Endothelial cell of umbilical vein (primary cell): ENCODE results near the gene CTTNBP2. TPM values are rescaled to one million over a fixed set of nuclear protein-coding genes. Genes with fewer than 3 reads are reported as not detected.

Experiments used
- BruUV-seq: library from RNA; stranded (reverse); fragments of 400-500 nt; replicated peaks from 2 replicates; lab custom pipeline; 2021; lab: Mats Ljungman, UMichigan
- CTCF ChIA-PET: fragments of 300-600, 350-600 bp; sonication (Branson Sonifier 250); formaldehyde crosslinking; loops from one replicate; lab custom pipeline; 2021; ENCODE audit warnings: antibody characterized with exemption, inconsistent platforms; lab: Charles Lee
- POLR2A ChIA-PET: fragments of 300-600, 350-600 bp; sonication (Branson Sonifier 250); formaldehyde crosslinking; loops from one replicate; lab custom pipeline; 2021; ENCODE audit warnings: antibody characterized with exemption, inconsistent platforms; lab: Charles Lee
- DNase-seq: peaks from one replicate; pipeline ENCODE4 v3.0.0-alpha.2; 2011; ENCODE audit warnings: low read depth, low spot score
- FAIRE-seq: peaks from 2 replicates; lab custom pipeline; 2011; peaks lifted over from hg19 to GRCh38; lab: Jason Lieb, UNC
- H2AFZ ChIP-seq: 2 replicates; pipeline ENCODE4 v1.6.0; 2012; ENCODE audit warnings: low read depth, low read length, control low read depth, inconsistent platforms
- H3K27ac ChIP-seq: 2 replicates; pipeline ENCODE4 v1.5.1; 2011; ENCODE audit warnings: low read depth, mild to moderate bottlenecking, control low read depth, low read length, moderate library complexity; ENCODE audit not compliant: insufficient read depth
- H3K27me3 ChIP-seq, 2 experiments: 2 replicates each; pipeline versions ENCODE4 v1.6.0 to v1.6.1; 2011; ENCODE audit warnings: low read length in 2 of 2, mixed read lengths in 1 of 2; ENCODE audit not compliant: control insufficient read depth in 2 of 2, insufficient read depth in 2 of 2
- H3K36me3 ChIP-seq, 2 experiments: 2 replicates in 1 of 2; 3 replicates in 1 of 2; pipeline ENCODE4 v1.5.1; 2011; ENCODE audit warnings: low read length in 2 of 2, mild to moderate bottlenecking in 1 of 2, moderate library complexity in 1 of 2; ENCODE audit not compliant: control insufficient read depth in 2 of 2, insufficient read depth in 2 of 2; ENCODE audit errors: extremely low read depth in 1 of 2
- H3K4me1 ChIP-seq: 3 replicates; pipeline ENCODE4 v1.5.1; 2011; ENCODE audit warnings: mild to moderate bottlenecking, low read length; ENCODE audit not compliant: control insufficient read depth, insufficient read depth; ENCODE audit errors: extremely low read depth
- H3K4me2 ChIP-seq: 2 replicates; pipeline ENCODE4 v1.6.1; 2011; ENCODE audit warnings: low read length, control low read depth, mixed read lengths; ENCODE audit not compliant: insufficient read depth
- H3K4me3 ChIP-seq, 3 experiments: fragments of 200-600 bp in 1 of 3; sonication (generic), shearing (Covaris generic) in 1 of 3; replicated peaks in 1 of 3; 2 replicates each; pipeline ENCODE4 v1.5.1; 2011 to 2016; ENCODE audit warnings: control low read depth in 3 of 3, low read length in 3 of 3, mild to moderate bottlenecking in 2 of 3, inconsistent platforms in 1 of 3, low read depth in 1 of 3, moderate library complexity in 1 of 3; ENCODE audit not compliant: insufficient read depth in 1 of 3
- H3K79me2 ChIP-seq: 2 replicates; pipeline ENCODE4 v1.6.0; 2012; ENCODE audit warnings: low read length, inconsistent platforms; ENCODE audit not compliant: control insufficient read depth, insufficient read depth
- H3K9ac ChIP-seq: replicated peaks from 2 replicates; pipeline ENCODE3; 2011; ENCODE audit warnings: low read length, control low read depth; ENCODE audit not compliant: insufficient read depth; ENCODE audit errors: extremely low read depth
- H3K9me1 ChIP-seq: replicated peaks from 3 replicates; pipeline ENCODE4 v1.6.0; 2011; ENCODE audit warnings: mild to moderate bottlenecking, low read length; ENCODE audit not compliant: control insufficient read depth, insufficient read depth; ENCODE audit errors: extremely low read depth
- H3K9me3 ChIP-seq: replicated peaks from 2 replicates; pipeline ENCODE4 v1.5.1; 2012; ENCODE audit warnings: low read length, inconsistent platforms; ENCODE audit not compliant: control insufficient read depth, insufficient read depth
- H4K20me1 ChIP-seq: replicated peaks from 2 replicates; pipeline ENCODE3; 2011; ENCODE audit warnings: mild to moderate bottlenecking, low read length; ENCODE audit not compliant: control insufficient read depth, insufficient read depth; ENCODE audit errors: extremely low read depth
- CTCF ChIP-seq, 2 donors: IDR thresholded peaks; 1 replicate in 1 of 2; 2 replicates in 1 of 2; pipeline ENCODE4 v1.5.1; 2011; ENCODE audit warnings: low read length in 2 of 2, mild to moderate bottlenecking in 2 of 2, moderate library complexity in 2 of 2, control low read depth in 1 of 2, inconsistent platforms in 1 of 2, low read depth in 1 of 2; ENCODE audit not compliant: insufficient read depth in 1 of 2; ENCODE audit errors: extremely low read depth in 1 of 2
- EZH2 ChIP-seq: IDR thresholded peaks from 2 replicates; pipeline ENCODE4 v1.6.1; 2012; ENCODE audit warnings: borderline replicate concordance, low read depth, mild to moderate bottlenecking, moderate library complexity, low read length, inconsistent platforms; ENCODE audit not compliant: severe bottlenecking
- FOS ChIP-seq: IDR thresholded peaks from 2 replicates; pipeline ENCODE4 v1.6.1; 2011; ENCODE audit warnings: mild to moderate bottlenecking, low read length, moderate library complexity, borderline replicate concordance; ENCODE audit not compliant: insufficient read depth
- GATA2 ChIP-seq: IDR thresholded peaks from 2 replicates; pipeline ENCODE4 v1.7.0; 2011; ENCODE audit warnings: low read depth, mild to moderate bottlenecking, moderate library complexity, mixed read lengths, low read length; ENCODE audit not compliant: insufficient read length, insufficient read depth
- JUN ChIP-seq: IDR thresholded peaks from 2 replicates; pipeline ENCODE4 v1.6.1; 2011; ENCODE audit warnings: borderline replicate concordance, low read depth; ENCODE audit not compliant: insufficient read length, insufficient read depth
- MAX ChIP-seq: IDR thresholded peaks from 2 replicates; pipeline ENCODE4 v1.6.1; 2011; ENCODE audit not compliant: insufficient read depth, insufficient read length
- MYC ChIP-seq: IDR thresholded peaks from one replicate; pipeline ENCODE4 v1.6.1; 2011; ENCODE audit warnings: mild to moderate bottlenecking, low read depth, low read length
- POLR2A ChIP-seq: IDR thresholded peaks from 2 replicates; pipeline ENCODE4 v1.6.1; 2012; ENCODE audit warnings: low read depth, mild to moderate bottlenecking, control low read depth, low read length
- POLR2AphosphoS5 ChIP-seq: IDR thresholded peaks from 2 replicates; pipeline ENCODE4 v1.6.1; 2012; ENCODE audit warnings: low read depth, mild to moderate bottlenecking, control low read depth, low read length, moderate library complexity; ENCODE audit not compliant: insufficient read depth
- dilution Hi-C: fragments of 300-500 bp; cut with MboI; formaldehyde crosslinking; loops from one replicate; pipeline ENCODE4 v1.15.0; 2019; ENCODE audit warnings: low sequenced_read_pairs; ENCODE audit not compliant: extremely low pct_ligation_motif_present
- intact Hi-C: fragments of 100-400 bp; cut with micrococcal nuclease; formaldehyde crosslinking; loops from one replicate; pipeline ENCODE4 v1.10.0; 2022
- polyA plus RNA-seq, 4 experiments: library from polyadenylated mRNA; depleted of rRNA in 3 of 4; stranded (reverse) in 3 of 4; unstranded in 1 of 4; fragments of >200 nt; gene quantifications; 2 replicates each; pipeline versions ENCODE4 v1.2.1 to v1.2.3, GENCODE V29; 2011 to 2012; ENCODE audit warnings: missing spikeins in 1 of 4
- total RNA-seq: library from RNA; stranded (reverse); gene quantifications from 2 replicates; pipeline ENCODE4 v1.2.3, GENCODE V29; 2021

The CTTNBP2 gene
- total and polyA plus RNA-seq, 2 donors (not counting 3 experiments of a cell fraction or from before 2014, with no cell fraction given) = 0.08 to 0.35 TPM

GRCh38 chr7:117907049-117907640 is 33.9 kb upstream of the CTTNBP2 start:
- no peak overlapping the region for H2AFZ ChIP-seq
- no peak overlapping the region for H3K27ac ChIP-seq
- no peaks in the 10 kb centered on the region for H3K9me1 ChIP-seq
- intact Hi-C loops = no loop called here
- no peaks in the 10 kb centered on the region for H3K9me3 ChIP-seq
- no peak overlapping the region for H3K9ac ChIP-seq
- POLR2A ChIA-PET = no interaction called here
- no peaks in the 10 kb centered on the region for H3K4me1 ChIP-seq
- dilution Hi-C loops = no loop called here
- H3K4me3 ChIP-seq = no peak overlapping the region
- no peak for DNase-seq
- CTCF ChIA-PET = interaction anchor here (0.7 kb wide), 1 partner anchor 1607 kb away, joined by 3 read pairs; no protein-coding TSS in a partner anchor
- no TSS peak for BruUV-seq
- no peak overlapping the region for H3K4me2 ChIP-seq
- H3K27me3 ChIP-seq = no peaks in the 10 kb centered on the region
- no peak for FAIRE-seq
- TF ChIP-seq MYC (no peak), EZH2 (no peak), MAX (no peak), POLR2A (no peak), GATA2 (no peak), JUN (no peak), FOS (no peak), POLR2AphosphoS5 (no peak), CTCF (IDR thresholded peaks at IDR 0.05; ENCODE audit: extremely low read depth in 1 of 2, insufficient read depth in 1 of 2, low read depth in 1 of 2, low read length in 2 of 2) (no peak)
- H4K20me1 ChIP-seq = no peaks in the 10 kb centered on the region
- H3K79me2 ChIP-seq = no peaks in the 10 kb centered on the region
- H3K36me3 ChIP-seq = no peaks in the 10 kb centered on the region
